ENCODE results near the gene SERPINA3.

Gene SERPINA3

GRCh38 chr14:94659901-94660300 lies 47.7 kb downstream of the SERPINA3 start:
- no peak for DNase-seq

- DNase-seq = no peak
These were observed 48.2 kb downstream of the SERPINA3 start for GRCh38 chr14:94660306-94660946.

GRCh38 chr14:94663538-94663937 lies 51.3 kb downstream of the SERPINA3 start:
- no peak for DNase-seq

- DNase-seq = no peak
These were observed 51.9 kb downstream of the SERPINA3 start for GRCh38 chr14:94663965-94664704.

- no peak for DNase-seq
These were observed 52.9 kb downstream of the SERPINA3 start for GRCh38 chr14:94665121-94665520.

GRCh38 chr14:94665544-94665943 lies 53.4 kb downstream of the SERPINA3 start:
- DNase-seq = no peak

- no peak for DNase-seq
These were observed 58.6 kb downstream of the SERPINA3 start for GRCh38 chr14:94670692-94671285.

- DNase-seq = no peak
These were observed 59.8 kb downstream of the SERPINA3 start for GRCh38 chr14:94671870-94672444.

- DNase-seq = no peak
These were observed 60.9 kb downstream of the SERPINA3 start for GRCh38 chr14:94673071-94673470.
